SKM-1 (cell line): ENCODE results near the gene ASB1.

ENCODE experiments used
- DNase-seq: peaks from one replicate; lab custom pipeline; 2025; ENCODE audit not compliant: unreplicated experiment; lab: John Stamatoyannopoulos, UW

The ASB1 gene

GRCh38 chr2:238422285-238422684 is 4.4 kb upstream of the ASB1 start:
- DNase-seq = no peak

- no peak for DNase-seq
Measured at GRCh38 chr2:238422940-238423339, 3.8 kb upstream of the ASB1 start.

DNA sequence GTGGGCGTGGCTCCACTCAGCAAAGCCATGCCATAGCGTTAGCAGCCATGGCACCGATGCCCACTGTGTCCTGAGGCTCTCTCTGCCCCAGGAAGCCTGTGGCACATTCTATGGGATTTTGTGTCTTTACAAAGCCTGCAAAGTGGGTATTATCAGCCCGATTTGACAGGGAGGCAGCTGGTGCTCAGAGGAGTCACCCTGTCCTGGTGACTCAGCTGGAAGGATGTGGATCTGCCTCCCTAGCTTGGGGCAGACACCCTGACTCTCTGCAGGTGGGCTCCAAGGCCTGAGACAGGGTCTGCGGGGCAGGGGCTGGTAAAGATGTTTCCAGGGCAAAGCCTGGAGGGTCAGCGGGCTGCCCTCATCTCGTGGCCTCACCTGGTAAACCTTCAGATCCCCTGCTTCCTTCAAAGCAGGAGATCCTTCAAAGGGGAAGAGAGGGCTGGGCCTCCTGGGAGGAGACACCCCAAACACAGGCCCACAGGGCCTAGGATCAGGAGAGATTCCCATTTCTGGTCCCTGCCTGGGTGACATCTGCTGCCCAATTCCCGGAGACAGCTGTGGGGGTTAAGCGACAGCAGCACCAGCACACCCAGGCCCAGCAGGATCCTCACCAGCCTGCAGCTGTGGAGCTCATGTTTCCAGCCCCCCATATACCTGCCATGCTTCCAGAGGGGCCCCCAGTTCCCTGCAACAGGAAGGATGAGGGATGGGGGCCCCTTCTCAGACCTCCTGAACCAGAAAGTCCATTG is 3.0 kb upstream of the ASB1 start:
- no peak for DNase-seq

GRCh38 chr2:238424313-238424700 is 2.4 kb upstream of the ASB1 start:
- DNase-seq = no peak

GRCh38 chr2:238425505-238425978 is 1.2 kb upstream of the ASB1 start:
- no peak for DNase-seq

- DNase-seq = no peak
Measured at GRCh38 chr2:238425979-238426567, 654 bp upstream of the ASB1 start.

DNA sequence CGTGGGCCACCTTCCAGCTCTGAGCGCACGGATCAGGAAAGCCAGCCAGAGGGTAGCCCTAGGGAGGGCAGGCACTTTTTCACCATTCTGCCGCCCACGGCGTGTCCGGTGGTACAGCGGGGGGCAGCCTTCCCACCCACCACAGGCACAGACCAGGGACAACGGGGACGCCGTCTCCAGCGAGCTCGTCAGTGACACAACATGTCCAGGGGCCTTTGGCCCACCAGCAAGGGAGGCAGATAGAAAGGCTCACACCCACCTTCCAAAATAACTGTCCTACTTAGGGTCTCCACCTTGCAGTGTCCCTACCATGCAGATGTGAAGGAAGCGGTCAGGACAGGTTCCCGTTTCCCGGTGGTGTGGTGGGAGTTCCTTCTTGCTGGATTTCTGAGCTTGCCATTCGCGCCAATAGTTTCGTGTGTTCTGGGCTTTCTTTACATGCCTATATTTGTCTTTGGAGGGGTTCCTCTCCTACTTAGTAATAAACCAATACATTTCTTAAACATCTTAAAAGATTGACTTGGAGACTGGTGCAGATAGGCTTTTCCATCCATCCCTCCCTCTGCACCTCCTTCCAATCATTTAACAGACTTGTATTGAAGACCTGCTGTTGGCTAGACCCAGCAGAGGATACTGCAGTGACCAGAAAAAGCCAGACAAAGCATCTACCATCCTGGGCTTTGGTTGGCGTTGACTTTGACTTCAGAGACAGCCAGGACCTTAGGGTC is 872 bp downstream of the ASB1 start:
- no peak for DNase-seq

DNA sequence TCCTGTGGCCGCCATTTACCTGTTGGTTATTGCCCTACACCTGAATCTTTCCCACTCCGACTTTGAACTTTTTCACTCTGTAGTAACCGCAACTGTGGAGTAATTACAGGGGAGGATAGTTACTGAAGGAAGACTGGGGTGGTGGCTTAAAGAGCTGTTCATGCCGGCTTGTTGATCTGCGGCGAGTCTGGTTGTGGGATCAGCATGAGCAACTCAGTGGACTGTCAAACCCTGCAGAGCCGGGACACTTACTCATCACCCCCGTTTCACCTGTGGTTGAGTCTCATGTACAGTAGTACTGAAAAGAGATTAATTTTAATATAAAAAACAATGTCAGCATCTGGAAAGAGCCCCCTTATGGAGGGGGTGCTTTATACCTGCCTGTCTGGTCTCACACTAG is 2.1 kb downstream of the ASB1 start:
- no peak for DNase-seq

- DNase-seq = no peak
Measured at GRCh38 chr2:238430781-238431180, 4.1 kb downstream of the ASB1 start.

GRCh38 chr2:238431456-238431855 is 4.7 kb downstream of the ASB1 start:
- no peak for DNase-seq

- no peak for DNase-seq
Measured at GRCh38 chr2:238433300-238433915, 6.7 kb downstream of the ASB1 start.

DNA sequence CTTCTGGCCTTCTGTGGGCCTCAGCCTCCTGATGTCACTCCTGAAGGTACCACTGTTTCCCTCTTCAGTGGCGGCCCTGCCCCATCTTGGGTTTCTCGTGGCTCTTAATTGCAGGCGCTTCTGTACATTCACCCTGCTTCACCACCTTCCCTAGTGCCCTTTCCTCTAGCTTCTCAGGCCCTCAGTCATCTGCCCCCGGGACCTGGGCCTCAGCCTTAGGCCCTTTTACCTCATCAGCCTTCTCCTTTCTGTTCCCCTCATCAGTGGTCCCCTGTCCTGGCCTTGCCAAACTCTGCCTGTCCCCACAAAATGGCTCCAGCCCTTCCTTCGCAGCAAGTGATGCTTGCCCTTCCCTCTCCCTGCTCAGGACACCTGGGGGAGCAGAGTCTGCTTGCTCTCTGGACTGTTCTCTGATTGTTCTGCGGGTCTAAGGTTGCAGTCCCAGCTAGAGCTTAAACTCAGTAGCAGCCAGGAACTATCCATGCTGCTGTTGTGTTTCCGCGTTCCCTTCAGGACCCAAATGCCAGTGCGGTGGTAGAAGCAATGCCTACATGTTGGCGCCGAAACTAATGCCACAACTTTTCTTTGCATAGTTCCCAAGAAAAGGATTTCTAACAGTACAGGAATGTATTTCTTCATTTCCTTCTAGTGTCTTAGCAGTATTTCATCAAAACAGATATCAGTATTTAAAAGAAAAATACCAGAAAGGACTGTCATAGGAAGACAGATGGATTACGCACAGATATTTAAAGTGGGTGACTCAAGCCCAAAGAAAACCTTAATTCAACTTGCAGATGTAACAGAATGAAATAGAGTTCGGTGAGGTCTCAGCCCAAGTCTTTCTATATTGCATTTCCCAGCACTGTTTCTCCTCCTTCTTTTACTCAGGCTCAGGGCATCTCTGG is 7.5 kb downstream of the ASB1 start:
- no peak for DNase-seq

GRCh38 chr2:238434846-238435751 is 8.4 kb downstream of the ASB1 start:
- no peak for DNase-seq

- DNase-seq = no peak
Measured at GRCh38 chr2:238435752-238436096, 9.0 kb downstream of the ASB1 start.

DNA sequence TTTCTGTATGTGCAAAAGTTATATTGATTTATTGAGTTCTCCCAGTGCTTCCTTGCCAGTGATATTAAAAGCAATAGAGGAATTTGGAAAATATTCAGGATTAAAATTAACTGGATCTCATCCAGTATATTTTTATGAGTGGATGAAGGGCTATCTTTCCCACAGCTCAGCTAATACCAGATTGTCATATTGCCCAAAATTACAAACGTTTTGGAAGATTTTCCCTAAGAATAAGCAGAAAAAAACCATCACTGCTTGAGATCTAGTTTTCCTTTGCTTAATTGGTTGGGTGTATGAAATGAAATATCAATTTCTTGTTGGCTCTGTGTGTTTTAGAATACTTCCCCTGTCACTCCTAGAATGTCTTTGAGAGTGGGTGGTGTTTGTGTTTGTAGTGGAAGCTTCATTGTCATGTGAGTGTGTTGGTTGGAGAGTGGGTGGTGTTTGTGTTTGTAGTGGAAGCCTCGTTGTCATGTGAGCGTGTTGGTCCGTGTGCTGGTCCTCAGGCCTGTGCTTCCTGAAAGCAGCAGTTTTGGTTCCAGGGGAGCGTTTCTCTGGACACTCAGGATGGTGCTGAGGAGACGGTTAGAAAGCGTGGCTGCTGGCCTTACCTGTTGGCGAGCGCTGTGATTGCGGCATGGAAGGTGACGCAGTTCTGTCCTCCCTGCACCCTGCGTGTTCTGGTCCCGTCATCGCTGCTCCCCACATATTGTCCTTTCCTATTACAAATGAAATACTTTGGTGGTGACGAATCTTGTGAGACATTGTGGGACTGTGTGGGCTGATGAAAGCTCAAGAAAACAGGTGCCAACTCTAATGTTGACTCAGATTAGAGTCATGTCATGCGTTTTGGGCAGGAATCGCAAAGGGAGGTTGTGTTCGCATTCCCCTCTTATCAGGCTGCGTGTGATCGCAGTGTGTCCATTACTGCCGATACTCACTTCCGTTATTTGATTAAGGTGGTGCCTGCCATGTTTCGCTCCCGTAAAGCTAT is 12.4 kb downstream of the ASB1 start:
- DNase-seq = no peak

- DNase-seq = no peak
Measured at GRCh38 chr2:238439917-238440316, 13.2 kb downstream of the ASB1 start.

DNA sequence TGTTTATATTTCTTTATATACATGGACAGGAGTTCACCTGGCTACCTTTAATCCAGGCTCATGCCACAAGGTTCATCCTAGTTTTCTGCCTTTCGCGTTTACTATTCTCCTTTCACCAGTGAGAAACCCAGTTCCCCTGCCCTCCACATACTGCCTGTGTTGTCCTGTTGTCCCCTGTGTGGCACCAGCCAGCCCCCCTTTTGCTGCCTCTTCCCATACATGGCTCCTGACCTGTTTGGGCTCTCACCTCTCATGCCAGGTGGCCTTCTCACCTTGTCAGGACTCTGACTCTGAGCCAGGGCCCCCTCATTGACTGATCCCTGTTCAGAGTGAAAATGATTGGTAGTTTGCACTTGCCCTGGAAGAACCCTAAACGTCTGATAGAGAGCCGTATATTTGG is 13.6 kb downstream of the ASB1 start:
- no peak for DNase-seq

DNA sequence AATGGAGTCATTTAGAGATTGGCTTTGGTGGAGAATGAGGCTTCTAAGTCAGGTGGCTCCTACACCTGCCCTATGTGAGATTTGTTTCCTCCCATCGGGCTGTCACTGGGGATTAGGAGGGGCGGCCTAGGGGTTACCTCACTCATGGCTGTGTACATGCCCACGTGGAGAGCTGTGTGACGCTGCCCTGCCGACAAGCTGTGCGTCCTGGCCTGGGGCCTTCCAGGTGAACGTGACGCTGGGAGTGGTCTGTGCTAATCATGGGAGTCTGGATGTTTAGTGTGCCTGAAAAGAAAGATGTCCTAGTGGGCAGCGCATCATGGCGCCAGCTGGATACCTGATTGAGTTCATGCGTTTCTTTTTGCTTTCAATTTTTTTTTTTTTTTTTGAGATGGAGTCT is 14.0 kb downstream of the ASB1 start:
- DNase-seq = no peak
